Left ventricle myocardium superior (tissue), 1 donor: ENCODE data around the gene DYNLT1. TPM values are rescaled to one million over a fixed set of nuclear protein-coding genes. Genes with fewer than 3 reads are reported as not detected.

Source experiments
- microRNA-seq: library from miRNA; unstranded; fragments of <30 nt; microRNA quantifications from one replicate; pipeline ENCODE4 v1.2.0, GENCODE V29; 2020; ENCODE audit warnings: borderline number of aligned reads
- total RNA-seq: library from RNA; stranded (reverse); fragmentation: NEBNext Ultra II Directional; extraction: Animal tissue kit (Norgen Biotek cat#: 25700); gene quantifications from one replicate; pipeline ENCODE4 v1.2.1, GENCODE V29; 2021
- donor health status: DM: no; HTN: yes; CAD: no; lungs with severe emphysema.

DYNLT1 gene
- total RNA-seq, 1 donor from 2014 or later, result 130 TPM

Small RNA genes lying within 50 kb of the gene (microRNA-seq; reads per million reads assigned to microRNA genes)
- not detected for gene MIR7161

Other genes starting within 250 kb of the DYNLT1 start
- 9.6 TPM for gene TMEM181, start 84.7 kb downstream of the DYNLT1 start, total RNA-seq
- 10.8 TPM for gene SYTL3, start 5.3 kb upstream of the DYNLT1 start, total RNA-seq
- 195 TPM for gene EZR, start 174.6 kb upstream of the DYNLT1 start, total RNA-seq